SK-N-SH (cell line): Measurements from ENCODE around the gene PPP1R1A. TPM values are rescaled to one million over a fixed set of nuclear protein-coding genes. Genes with fewer than 3 reads are reported as not detected.

Source experiments
- CTCF ChIA-PET: fragments of 300-600, 350-600 bp; formaldehyde crosslinking; extraction: SDS; loops from one replicate; lab custom pipeline; 2021; lab: Yijun Ruan, JAX
- POLR2A ChIA-PET: fragments of 350-600 bp; sonication (Branson Sonifier 250); formaldehyde crosslinking; extraction: SDS; loops from one replicate; lab custom pipeline; 2020; ENCODE audit warnings: antibody characterized with exemption, inconsistent platforms; lab: Yijun Ruan, JAX
- DNase-seq: peaks from one replicate; pipeline ENCODE4 v3.0.0; 2012
- H2AFZ ChIP-seq: fragments of 200-600 bp; sonication (generic); 2 replicates; pipeline ENCODE4 v1.8.1; 2016; ENCODE audit warnings: antibody characterized with exemption, mild to moderate bottlenecking, low read depth
- H3F3A ChIP-seq: fragments of 200-600 bp; sonication (generic); replicated peaks from 2 replicates; pipeline ENCODE3; 2016; ENCODE audit warnings: antibody characterized with exemption, mild to moderate bottlenecking; ENCODE audit not compliant: insufficient read depth
- H3K27ac ChIP-seq, 2 experiments: fragments of 200-500 bp in 1 of 2; fragments of 200-600 bp in 1 of 2; sonication (Bioruptor generic) in 1 of 2; sonication (generic), shearing (Covaris generic) in 1 of 2; 2 replicates each; pipeline versions ENCODE4 v1.5.1 to v1.6.1; 2014 to 2016; ENCODE audit warnings: low read depth in 2 of 2, inconsistent platforms in 1 of 2, low read length in 1 of 2, mild to moderate bottlenecking in 1 of 2, mixed read lengths in 1 of 2
- H3K27me3 ChIP-seq: fragments of 200-600 bp; sonication (generic), shearing (Covaris generic); 2 replicates; pipeline ENCODE4 v1.6.1; 2016; ENCODE audit warnings: mixed run types; ENCODE audit not compliant: insufficient read depth
- H3K36me3 ChIP-seq, 2 experiments: fragments of 200-500 bp in 1 of 2; fragments of 200-600 bp in 1 of 2; sonication (Bioruptor generic) in 1 of 2; sonication (generic) in 1 of 2; replicated peaks in 1 of 2; 2 replicates each; pipeline versions ENCODE3 to v1.5.1; 2014 to 2016; ENCODE audit warnings: low read length in 1 of 2, mild to moderate bottlenecking in 1 of 2; ENCODE audit not compliant: insufficient read depth in 2 of 2, control insufficient read depth in 1 of 2
- H3K4me1 ChIP-seq, 2 experiments: fragments of 200-500 bp in 1 of 2; fragments of 200-600 bp in 1 of 2; sonication (Bioruptor generic) in 1 of 2; sonication (generic), shearing (Covaris generic) in 1 of 2; 2 replicates each; pipeline versions ENCODE4 v1.5.1 to v1.6.1; 2014 to 2016; ENCODE audit warnings: low read depth in 1 of 2, low read length in 1 of 2, mixed run types in 1 of 2; ENCODE audit not compliant: insufficient read depth in 2 of 2, control insufficient read depth in 1 of 2
- H3K4me2 ChIP-seq: fragments of 200-600 bp; sonication (generic), shearing (Covaris generic); 2 replicates; pipeline ENCODE4 v1.6.1; 2017; ENCODE audit warnings: mixed run types
- H3K4me3 ChIP-seq, 2 experiments: fragments of 200-500 bp in 1 of 2; fragments of 200-600 bp in 1 of 2; sonication (Bioruptor generic) in 1 of 2; sonication (generic), shearing (Covaris generic) in 1 of 2; 2 replicates each; pipeline versions ENCODE4 v1.5.1 to v1.8.1; 2014 to 2016; ENCODE audit warnings: low read depth in 2 of 2, inconsistent platforms in 1 of 2, low read length in 1 of 2, mild to moderate bottlenecking in 1 of 2, mixed read lengths in 1 of 2, moderate library complexity in 1 of 2
- H3K79me2 ChIP-seq: fragments of 200-600 bp; sonication (generic); 2 replicates; pipeline ENCODE4 v1.8.1; 2017; ENCODE audit warnings: mild to moderate bottlenecking; ENCODE audit not compliant: insufficient read depth
- H3K9ac ChIP-seq: fragments of 200-600 bp; sonication (generic); 2 replicates; pipeline ENCODE4 v1.6.1; 2017; ENCODE audit warnings: mixed run types
- H3K9me2 ChIP-seq: fragments of 200-600 bp; sonication (generic); 2 replicates; pipeline ENCODE4 v1.6.1; 2017; ENCODE audit warnings: mixed run types
- H3K9me3 ChIP-seq: fragments of 200-600 bp; sonication (generic); 2 replicates; pipeline ENCODE4 v1.6.1; 2017; ENCODE audit warnings: mixed run types, mild to moderate bottlenecking, moderate library complexity
- H4K20me1 ChIP-seq: fragments of 200-600 bp; sonication (generic); 2 replicates; pipeline ENCODE4 v1.6.1; 2017; ENCODE audit warnings: mild to moderate bottlenecking, mixed run types; ENCODE audit not compliant: insufficient read depth
- CHD2 ChIP-seq: fragments of 150-350 bp; IDR thresholded peaks from 2 replicates; pipeline ENCODE4 v1.6.1; 2018; ENCODE audit warnings: low read length; ENCODE audit not compliant: partially characterized antibody
- CTCF ChIP-seq: fragments of 200-600 bp; sonication (generic); IDR thresholded peaks from 2 replicates; pipeline ENCODE4 v1.6.1; 2017; ENCODE audit warnings: antibody characterized with exemption, mild to moderate bottlenecking, moderate library complexity
- FOSL2 ChIP-seq: IDR thresholded peaks from 2 replicates; pipeline ENCODE4 v1.4.0; 2012; ENCODE audit warnings: low read depth, mild to moderate bottlenecking, moderate library complexity, borderline replicate concordance
- FOXJ3 ChIP-seq: sonication (generic); formaldehyde crosslinking; IDR thresholded peaks from 2 replicates; pipeline ENCODE4 v1.5.1; 2020; ENCODE audit warnings: mild to moderate bottlenecking, missing genetic modification reagents
- FOXM1 ChIP-seq: IDR thresholded peaks from 2 replicates; pipeline ENCODE4 v1.4.0; 2012; ENCODE audit warnings: low read depth, mild to moderate bottlenecking
- GATA2 ChIP-seq: sonication (generic); formaldehyde crosslinking; IDR thresholded peaks from 2 replicates; pipeline ENCODE4 v1.5.0; 2020; ENCODE audit warnings: mild to moderate bottlenecking, missing genetic modification reagents
- IRF3 ChIP-seq: fragments of 150-350 bp; IDR thresholded peaks from 2 replicates; pipeline ENCODE4 v1.6.1; 2016; ENCODE audit warnings: mild to moderate bottlenecking, low read depth, low read length
- JUND ChIP-seq: IDR thresholded peaks from 2 replicates; pipeline ENCODE4 v1.4.0; 2012
- NFIC ChIP-seq: IDR thresholded peaks from 2 replicates; pipeline ENCODE4 v1.4.0; 2012; ENCODE audit warnings: borderline replicate concordance
- NRF1 ChIP-seq: IDR thresholded peaks from 2 replicates; pipeline ENCODE4 v1.6.1; 2012; ENCODE audit warnings: low read depth, mild to moderate bottlenecking, low read length
- RAD21 ChIP-seq: IDR thresholded peaks from 2 replicates; pipeline ENCODE4 v1.6.1; 2012; ENCODE audit warnings: mild to moderate bottlenecking, low read length
- RCOR1 ChIP-seq: fragments of 150-350 bp; IDR thresholded peaks from 2 replicates; pipeline ENCODE4 v1.6.1; 2017; ENCODE audit warnings: antibody characterized with exemption, low read length
- RXRA ChIP-seq: IDR thresholded peaks from 2 replicates; pipeline ENCODE4 v1.4.0; 2012; ENCODE audit warnings: low read depth, mild to moderate bottlenecking, borderline replicate concordance
- SIN3A ChIP-seq: IDR thresholded peaks from 2 replicates; pipeline ENCODE4 v1.6.1; 2012; ENCODE audit warnings: low read depth, mild to moderate bottlenecking, low read length, moderate library complexity, borderline replicate concordance
- SMC3 ChIP-seq: IDR thresholded peaks from 2 replicates; pipeline ENCODE4 v1.6.1; 2012; ENCODE audit warnings: low read depth, low read length, improper control_type of control experiment
- TAF1 ChIP-seq: IDR thresholded peaks from 2 replicates; pipeline ENCODE4 v1.6.1; 2012; ENCODE audit warnings: low read depth, mild to moderate bottlenecking, low read length, moderate library complexity, borderline replicate concordance
- TCF12 ChIP-seq: IDR thresholded peaks from 2 replicates; pipeline ENCODE4 v1.4.0; 2012
- TEAD4 ChIP-seq: IDR thresholded peaks from 2 replicates; pipeline ENCODE4 v1.4.0; 2012; ENCODE audit warnings: mild to moderate bottlenecking, borderline replicate concordance; ENCODE audit not compliant: insufficient read depth
- USF2 ChIP-seq: fragments of 150-350 bp; IDR thresholded peaks from 2 replicates; pipeline ENCODE4 v1.6.1; 2017; ENCODE audit warnings: antibody characterized with exemption, low read length, low read depth, borderline replicate concordance
- YY1 ChIP-seq: IDR thresholded peaks from 2 replicates; pipeline ENCODE4 v1.4.0; 2012; ENCODE audit warnings: low read depth, mild to moderate bottlenecking
- ZBTB33 ChIP-seq: IDR thresholded peaks from 2 replicates; pipeline ENCODE4 v1.4.0; 2012; ENCODE audit warnings: low read depth, borderline replicate concordance
- WGBS: methylation state at CpG from one replicate; pipeline ENCODE4 v1.1.6; 2017; ENCODE audit warnings: low lambda C conversion rate; 5-methylcytosine and 5-hydroxymethylcytosine counted together
- polyA plus RNA-seq, 3 experiments: library from polyadenylated mRNA; depleted of rRNA; stranded (reverse); fragments of >200 nt; gene quantifications; 2 replicates each; pipeline ENCODE4 v1.2.3, GENCODE V29; 2012

PPP1R1A gene
- polyA plus RNA-seq, 1 of the 3 experiments (the other 2 are of a cell fraction): not detected

- 30% methylated on average over 7 of the region's 7 CpGs for WGBS
- no peaks in the 10 kb centered on the region for H3K36me3 ChIP-seq
- H3K9me2 ChIP-seq: no peaks in the 10 kb centered on the region
- ChIA-PET POLR2A (no interaction called here), CTCF (interaction anchor here (1.1 to 4.8 kb wide), 12 partner anchors 8 to 572 kb away, joined by 3 to 50 read pairs (median 7); partner anchors contain the start of gene PPP1R1A)
- H2AFZ ChIP-seq: no peak overlapping the region
- no peak for TF ChIP-seq FOXM1
- no peak for TF ChIP-seq IRF3
- TF ChIP-seq USF2: no peak
- TF ChIP-seq SMC3: no peak
- no peak for TF ChIP-seq GATA2 (CRISPR knock-in tag)
- no peak for TF ChIP-seq JUND
- no peak for TF ChIP-seq FOSL2
- TF ChIP-seq YY1: no peak
- TF ChIP-seq NRF1: no peak
- TF ChIP-seq NFIC: no peak
- no peak for TF ChIP-seq CTCF
- no peak for TF ChIP-seq RXRA
- H3K27me3 ChIP-seq: peaks cover 62% of the 10 kb centered on the region
- H3F3A ChIP-seq: no peaks in the 10 kb centered on the region
- no peak for DNase-seq
- no peaks in the 10 kb centered on the region for H3K79me2 ChIP-seq
- no peak overlapping the region for H3K9ac ChIP-seq
- H4K20me1 ChIP-seq: no peaks in the 10 kb centered on the region
- no peak overlapping the region for H3K4me3 ChIP-seq
- H3K4me1 ChIP-seq: no peaks in the 10 kb centered on the region
- H3K4me2 ChIP-seq: no peak overlapping the region
- no peak overlapping the region for H3K27ac ChIP-seq
- H3K9me3 ChIP-seq: no peaks in the 10 kb centered on the region
Measured at GRCh38 chr12:54578778-54579177, 9.7 kb downstream of the PPP1R1A start.

- Histone ChIP-seq H3K4me1 (no peaks in the 10 kb centered on the region), H3F3A (no peaks in the 10 kb centered on the region), H3K9ac (no peak overlapping the region), H3K9me2 (no peaks in the 10 kb centered on the region), H3K4me2 (no peak overlapping the region), H3K27ac (no peak overlapping the region), H4K20me1 (no peaks in the 10 kb centered on the region), H3K9me3 (no peaks in the 10 kb centered on the region), H3K27me3 (peaks cover 65% of the 10 kb centered on the region), H3K4me3 (no peak overlapping the region), H3K36me3 (no peaks in the 10 kb centered on the region), H2AFZ (no peak overlapping the region), H3K79me2 (no peaks in the 10 kb centered on the region)
- 4% methylated on average over 5 of the region's 5 CpGs for WGBS
- TF ChIP-seq NFIC: no peak
- no peak for TF ChIP-seq JUND
- no peak for TF ChIP-seq RAD21
- no peak for TF ChIP-seq TAF1
- no peak for TF ChIP-seq RCOR1
- no peak for TF ChIP-seq TCF12
- no peak for TF ChIP-seq ZBTB33
- no peak for TF ChIP-seq CHD2
- TF ChIP-seq IRF3: no peak
- no peak for TF ChIP-seq TEAD4
- no peak for TF ChIP-seq FOXJ3 (CRISPR knock-in tag)
- no peak for TF ChIP-seq NRF1
- TF ChIP-seq SIN3A: no peak
- no peak for TF ChIP-seq FOSL2
- no peak for DNase-seq
- ChIA-PET POLR2A (no interaction called here), CTCF (no interaction called here)
Measured at GRCh38 chr12:54572881-54573280, 15.6 kb downstream of the PPP1R1A start.
